Mucosa of stomach (tissue), 1 donor: ENCODE measurements around the gene NXT1.

Experiments used
- H3K27me3 ChIP-seq: one replicate; pipeline ENCODE4 v1.7.0; 2013; ENCODE audit warnings: mild to moderate bottlenecking, low read length; ENCODE audit not compliant: control insufficient read depth, insufficient read depth
- H3K36me3 ChIP-seq: one replicate; pipeline ENCODE4 v1.7.0; 2013; ENCODE audit warnings: low read length; ENCODE audit not compliant: control insufficient read depth, insufficient read depth
- H3K4me1 ChIP-seq: one replicate; pipeline ENCODE4 v1.7.0; 2013; ENCODE audit warnings: mild to moderate bottlenecking, low read length; ENCODE audit not compliant: control insufficient read depth, insufficient read depth
- H3K4me3 ChIP-seq: one replicate; pipeline ENCODE4 v1.7.0; 2013; ENCODE audit warnings: low read length
- H3K9ac ChIP-seq: one replicate; pipeline ENCODE4 v1.7.0; 2013; ENCODE audit warnings: mild to moderate bottlenecking, low read length, moderate library complexity
- H3K9me3 ChIP-seq: one replicate; pipeline ENCODE4 v1.7.0; 2013; ENCODE audit warnings: mild to moderate bottlenecking, low read length, moderate library complexity; ENCODE audit not compliant: control insufficient read depth
- donor health status: Pancreatic carcinoma.

Gene NXT1

GRCh38 chr20:23313271-23313670, 37.3 kb upstream of the NXT1 start:
- no peaks in the 10 kb centered on the region for H3K27me3 ChIP-seq
- no peaks in the 10 kb centered on the region for H3K36me3 ChIP-seq
- no peaks in the 10 kb centered on the region for H3K9me3 ChIP-seq
- no peak overlapping the region for H3K4me3 ChIP-seq
- H3K4me1 ChIP-seq, result no peaks in the 10 kb centered on the region
- no peak overlapping the region for H3K9ac ChIP-seq

- Histone ChIP-seq H3K4me1 (no peaks in the 10 kb centered on the region), H3K36me3 (no peaks in the 10 kb centered on the region), H3K9ac (no peak overlapping the region), H3K27me3 (no peaks in the 10 kb centered on the region), H3K9me3 (no peaks in the 10 kb centered on the region), H3K4me3 (no peak overlapping the region)
Observed at GRCh38 chr20:23314699-23315098, 35.9 kb upstream of the NXT1 start.

GRCh38 chr20:23315099-23315498, 35.5 kb upstream of the NXT1 start:
- Histone ChIP-seq H3K4me3 (no peak overlapping the region), H3K9me3 (no peaks in the 10 kb centered on the region), H3K9ac (no peak overlapping the region), H3K36me3 (no peaks in the 10 kb centered on the region), H3K27me3 (no peaks in the 10 kb centered on the region), H3K4me1 (peaks cover under 1% of the 10 kb centered on the region)

- Histone ChIP-seq H3K36me3 (no peaks in the 10 kb centered on the region), H3K9ac (no peak overlapping the region), H3K27me3 (no peaks in the 10 kb centered on the region), H3K4me1 (peaks cover 7% of the 10 kb centered on the region), H3K4me3 (no peak overlapping the region), H3K9me3 (no peaks in the 10 kb centered on the region)
Observed at GRCh38 chr20:23316626-23317025, 34.0 kb upstream of the NXT1 start.

- Histone ChIP-seq H3K9ac (no peak overlapping the region), H3K9me3 (no peaks in the 10 kb centered on the region), H3K4me3 (no peak overlapping the region), H3K4me1 (peaks cover 7% of the 10 kb centered on the region), H3K36me3 (no peaks in the 10 kb centered on the region), H3K27me3 (no peaks in the 10 kb centered on the region)
Observed at GRCh38 chr20:23317081-23317480, 33.5 kb upstream of the NXT1 start.

GRCh38 chr20:23318347-23318746, 32.2 kb upstream of the NXT1 start:
- no peaks in the 10 kb centered on the region for H3K9me3 ChIP-seq
- no peaks in the 10 kb centered on the region for H3K27me3 ChIP-seq
- no peak overlapping the region for H3K4me3 ChIP-seq
- no peak overlapping the region for H3K9ac ChIP-seq
- peaks cover 7% of the 10 kb centered on the region for H3K4me1 ChIP-seq
- no peaks in the 10 kb centered on the region for H3K36me3 ChIP-seq

GRCh38 chr20:23320317-23320716, 30.3 kb upstream of the NXT1 start:
- Histone ChIP-seq H3K27me3 (no peaks in the 10 kb centered on the region), H3K4me3 (no peak overlapping the region), H3K9me3 (no peaks in the 10 kb centered on the region), H3K36me3 (no peaks in the 10 kb centered on the region), H3K4me1 (peaks cover 7% of the 10 kb centered on the region), H3K9ac (no peak overlapping the region)

- no peak overlapping the region for H3K4me3 ChIP-seq
Observed at GRCh38 chr20:23325107-23325506, 25.5 kb upstream of the NXT1 start.

GRCh38 chr20:23326774-23327173, 23.8 kb upstream of the NXT1 start:
- H3K4me1 ChIP-seq, result no peaks in the 10 kb centered on the region
- H3K4me3 ChIP-seq, result no peak overlapping the region
- no peaks in the 10 kb centered on the region for H3K9me3 ChIP-seq
- no peaks in the 10 kb centered on the region for H3K36me3 ChIP-seq
- H3K27me3 ChIP-seq, result no peaks in the 10 kb centered on the region
- no peak overlapping the region for H3K9ac ChIP-seq

More at GRCh38 chr20:23325107-23325506, 25.5 kb upstream of the NXT1 start:
- no peaks in the 10 kb centered on the region for H3K27me3 ChIP-seq
- H3K36me3 ChIP-seq, result no peaks in the 10 kb centered on the region
- no peak overlapping the region for H3K9ac ChIP-seq
- peaks cover 7% of the 10 kb centered on the region for H3K4me1 ChIP-seq
- no peaks in the 10 kb centered on the region for H3K9me3 ChIP-seq

- H3K36me3 ChIP-seq, result no peaks in the 10 kb centered on the region
- no peaks in the 10 kb centered on the region for H3K9me3 ChIP-seq
- H3K27me3 ChIP-seq, result no peaks in the 10 kb centered on the region
- H3K4me1 ChIP-seq, result no peaks in the 10 kb centered on the region
- no peak overlapping the region for H3K4me3 ChIP-seq
- no peak overlapping the region for H3K9ac ChIP-seq
Observed at GRCh38 chr20:23327617-23328333, 22.8 kb upstream of the NXT1 start.

- Histone ChIP-seq H3K27me3 (no peaks in the 10 kb centered on the region), H3K36me3 (no peaks in the 10 kb centered on the region), H3K9me3 (no peaks in the 10 kb centered on the region), H3K9ac (no peak overlapping the region), H3K4me3 (no peak overlapping the region), H3K4me1 (no peaks in the 10 kb centered on the region)
Observed at GRCh38 chr20:23331450-23332350, 18.9 kb upstream of the NXT1 start.

- Histone ChIP-seq H3K9ac (no peak overlapping the region), H3K27me3 (no peaks in the 10 kb centered on the region), H3K36me3 (no peaks in the 10 kb centered on the region), H3K4me1 (no peaks in the 10 kb centered on the region), H3K4me3 (no peak overlapping the region), H3K9me3 (no peaks in the 10 kb centered on the region)
Observed at GRCh38 chr20:23332467-23332866, 18.1 kb upstream of the NXT1 start.
